B cell (primary cell): Measurements from ENCODE around the gene MYLK2.

Source experiments
- CTCF ChIP-seq: fragments of 200-600 bp; IDR thresholded peaks from one replicate; pipeline ENCODE4 v1.8.0; 2022; ENCODE audit warnings: antibody characterized with exemption, mild to moderate bottlenecking
- EZH2 ChIP-seq: IDR thresholded peaks from 2 replicates; pipeline ENCODE4 v1.6.1; 2012; ENCODE audit warnings: borderline replicate concordance, low read depth, mild to moderate bottlenecking, moderate library complexity, low read length; ENCODE audit not compliant: insufficient read depth, poor library complexity, severe bottlenecking

GRCh38 chr20:31836853-31837608 lies 17.9 kb downstream of the MYLK2 start:
- TF ChIP-seq CTCF (no peak), EZH2 (no peak)
